GM19023 (cell line): ENCODE results near the gene SETMAR.
"Not testable (repeated sequence)": the region's sequence is repeated elsewhere in the genome, so short reads cannot be mapped to it uniquely, and the experiment has no call there.

Experiments
- ATAC-seq: cut with Tn5 transposase; IDR thresholded peaks from one replicate; pipeline ENCODE4 v1.9.1; 2021; ENCODE audit warnings: mild to moderate bottlenecking, moderate library complexity; ENCODE audit not compliant: unreplicated experiment

The SETMAR gene

GRCh38 chr3:4303187-4304123, at the start of gene SETMAR:
Gene SETMAR, plus strand, starts transcription at chr3:4303369. Its CDS starts 2 bp downstream, at chr3:4303371.
- peak; percentile 98 for ATAC-seq

- no peak for ATAC-seq
Observed at GRCh38 chr3:4261406-4261805, 41.8 kb upstream of the SETMAR start.

- no peak for ATAC-seq
Observed at GRCh38 chr3:4264040-4264439, 39.1 kb upstream of the SETMAR start.

- no peak for ATAC-seq
Observed at GRCh38 chr3:4270720-4271119, 32.4 kb upstream of the SETMAR start.

GRCh38 chr3:4271834-4272233, 31.3 kb upstream of the SETMAR start:
- ATAC-seq, result no peak

GRCh38 chr3:4279516-4280105, 23.6 kb upstream of the SETMAR start:
- no peak for ATAC-seq

- ATAC-seq, result no peak
Observed at GRCh38 chr3:4281991-4282390, 21.2 kb upstream of the SETMAR start.

- ATAC-seq, result no peak
Observed at GRCh38 chr3:4284865-4285264, 18.3 kb upstream of the SETMAR start.

- no peak for ATAC-seq
Observed at GRCh38 chr3:4289044-4289443, 14.1 kb upstream of the SETMAR start.

GRCh38 chr3:4290272-4290893, 12.8 kb upstream of the SETMAR start:
- ATAC-seq, result peak; percentile 70

- ATAC-seq, result no peak
Observed at GRCh38 chr3:4292301-4292700, 10.9 kb upstream of the SETMAR start.

GRCh38 chr3:4294616-4295327, 8.4 kb upstream of the SETMAR start:
- no peak for ATAC-seq

GRCh38 chr3:4296454-4296853, 6.7 kb upstream of the SETMAR start:
- not testable (repeated sequence) for ATAC-seq

GRCh38 chr3:4297486-4297885, 5.7 kb upstream of the SETMAR start:
- ATAC-seq, result no peak

GRCh38 chr3:4302747-4303146, 422 bp upstream of the SETMAR start:
- no peak for ATAC-seq

GRCh38 chr3:4305210-4305609, 2.0 kb downstream of the SETMAR start:
- not testable (repeated sequence) for ATAC-seq

- no peak for ATAC-seq
Observed at GRCh38 chr3:4306091-4306490, 2.9 kb downstream of the SETMAR start.

- no peak for ATAC-seq
Observed at GRCh38 chr3:4306860-4307259, 3.7 kb downstream of the SETMAR start.

GRCh38 chr3:4309491-4310128, 6.4 kb downstream of the SETMAR start:
- no peak for ATAC-seq

- ATAC-seq, result no peak
Observed at GRCh38 chr3:4310971-4311370, 7.8 kb downstream of the SETMAR start.

- ATAC-seq, result no peak
Observed at GRCh38 chr3:4311496-4311895, 8.3 kb downstream of the SETMAR start.
